ENCODE results near the gene PCSK5.

Gene PCSK5

GRCh38 chr9:76013809-76014208 is 123.3 kb downstream of the PCSK5 start:
- POLR2A ChIA-PET (ENCODE audit: low non-redundant PET), result no interaction called here
- no peak overlapping the region for H3K27ac ChIP-seq
- CTCF ChIA-PET, result interaction anchor here (0.6 to 0.7 kb wide), 2 partner anchors 9 to 519 kb away, joined by 3 read pairs; no protein-coding TSS in a partner anchor
- no peak for DNase-seq (ENCODE audit: low spot score)
- TF ChIP-seq CTCF (conservative IDR thresholded peaks at IDR 0.05; ENCODE audit: low read depth), result no peak

DNA sequence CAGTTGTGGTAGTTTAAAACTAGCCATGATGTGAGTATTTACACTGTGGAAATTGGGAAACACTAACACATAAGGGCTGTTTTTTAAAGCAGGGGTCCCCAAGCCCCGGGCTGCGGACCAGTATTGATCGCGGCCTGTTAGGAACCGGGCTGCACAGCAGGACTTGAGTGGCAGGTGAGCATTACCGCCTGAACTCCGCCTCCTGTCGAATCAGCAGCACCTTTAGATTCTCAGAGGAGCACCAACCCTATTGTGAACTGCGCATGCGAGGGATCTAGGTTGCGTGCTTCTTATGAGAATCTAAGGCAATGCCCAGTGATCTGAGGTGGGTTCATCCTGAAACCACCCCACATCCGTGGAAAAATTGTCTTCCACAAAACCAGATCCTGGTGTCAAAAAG is 127.8 kb downstream of the PCSK5 start:
- ChIA-PET CTCF (no interaction called here), POLR2A (ENCODE audit: low non-redundant PET) (no interaction called here)
- H3K27ac ChIP-seq, result no peak overlapping the region
- DNase-seq (ENCODE audit: low spot score), result no peak
- TF ChIP-seq CTCF (conservative IDR thresholded peaks at IDR 0.05; ENCODE audit: low read depth), result no peak

DNA sequence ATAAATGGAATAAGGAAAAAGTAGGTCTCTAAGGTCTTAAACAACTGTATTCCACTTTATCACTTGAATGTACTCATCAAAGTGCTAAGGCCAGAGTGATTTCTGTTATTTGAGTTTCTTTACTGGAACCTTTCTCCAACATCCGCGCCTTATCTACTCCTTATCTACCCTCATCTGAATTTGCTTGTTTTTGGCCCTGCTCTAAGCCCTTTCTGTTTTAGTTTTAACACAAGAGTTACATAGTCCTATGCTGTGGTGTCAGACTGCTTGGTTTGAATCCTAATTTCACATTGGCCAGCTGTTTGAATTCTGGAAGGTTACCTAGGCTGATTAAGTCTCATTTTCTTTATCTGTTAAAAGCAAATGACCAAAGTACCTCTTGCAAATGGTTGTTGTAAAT is 128.3 kb downstream of the PCSK5 start:
- H3K27ac ChIP-seq, result no peak overlapping the region
- DNase-seq (ENCODE audit: low spot score), result no peak
- CTCF ChIA-PET, result no interaction called here
- no peak for TF ChIP-seq CTCF (conservative IDR thresholded peaks at IDR 0.05; ENCODE audit: low read depth)
- POLR2A ChIA-PET (ENCODE audit: low non-redundant PET), result no interaction called here

GRCh38 chr9:76020652-76021051 is 130.2 kb downstream of the PCSK5 start:
- CTCF ChIA-PET, result no interaction called here
- POLR2A ChIA-PET (ENCODE audit: low non-redundant PET), result no interaction called here
- DNase-seq (ENCODE audit: low spot score), result no peak
- TF ChIP-seq CTCF (conservative IDR thresholded peaks at IDR 0.05; ENCODE audit: low read depth), result no peak
- H3K27ac ChIP-seq, result no peak overlapping the region

DNA sequence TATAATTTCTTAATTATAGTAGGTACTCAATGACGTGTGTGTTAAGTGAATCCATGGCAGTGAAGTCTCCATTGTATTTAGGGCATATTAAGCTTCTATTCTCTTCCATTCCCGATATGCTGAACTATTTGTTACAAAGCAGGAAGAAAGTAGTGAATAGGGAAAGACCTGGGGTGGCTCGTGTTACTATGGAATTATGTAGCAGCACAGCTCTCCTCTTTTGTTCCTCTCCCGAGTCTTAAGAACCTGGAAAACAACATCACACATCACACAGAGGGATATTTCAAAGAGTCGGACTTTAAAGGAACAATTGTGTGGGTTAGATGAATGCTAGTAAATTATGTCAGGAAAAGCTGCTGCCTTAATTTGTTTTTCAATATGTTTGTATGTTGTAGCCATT is 131.8 kb downstream of the PCSK5 start:
- no peak overlapping the region for H3K27ac ChIP-seq
- TF ChIP-seq CTCF (conservative IDR thresholded peaks at IDR 0.05; ENCODE audit: low read depth), result no peak
- DNase-seq (ENCODE audit: low spot score), result no peak
- POLR2A ChIA-PET (ENCODE audit: low non-redundant PET), result no interaction called here
- CTCF ChIA-PET, result interaction anchor here (0.6 kb wide), 1 partner anchor 39 kb away, joined by 3 read pairs; no protein-coding TSS in a partner anchor

DNA sequence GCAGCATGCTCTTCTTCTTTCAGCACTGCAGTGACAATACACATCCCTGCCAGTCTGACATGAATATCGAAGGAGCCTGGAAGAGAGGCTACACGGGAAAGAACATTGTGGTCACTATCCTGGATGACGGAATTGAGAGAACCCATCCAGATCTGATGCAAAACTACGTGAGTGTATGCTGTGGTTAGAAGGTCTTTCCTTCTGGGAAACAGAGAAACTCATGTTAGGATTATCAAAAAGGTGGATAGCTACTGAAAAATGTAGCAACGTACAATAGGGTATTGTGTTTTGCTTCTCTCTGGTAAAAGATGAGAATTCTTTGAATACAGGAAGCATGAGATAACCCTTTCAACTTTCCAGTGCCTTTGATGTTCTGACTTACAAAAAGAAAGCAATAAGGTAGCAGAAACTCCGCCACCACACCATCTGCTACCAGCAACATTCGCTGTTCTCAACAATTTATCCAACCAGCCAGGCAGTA is 133.3 kb downstream of the PCSK5 start:
- no peak overlapping the region for H3K27ac ChIP-seq
- CTCF ChIA-PET, result no interaction called here
- POLR2A ChIA-PET (ENCODE audit: low non-redundant PET), result no interaction called here
- no peak for TF ChIP-seq CTCF (conservative IDR thresholded peaks at IDR 0.05; ENCODE audit: low read depth)
- no peak for DNase-seq (ENCODE audit: low spot score)

- CTCF ChIA-PET, result no interaction called here
- no peak overlapping the region for H3K27ac ChIP-seq
- no peak for DNase-seq (ENCODE audit: low spot score)
- POLR2A ChIA-PET (ENCODE audit: low non-redundant PET), result no interaction called here
- TF ChIP-seq CTCF (conservative IDR thresholded peaks at IDR 0.05; ENCODE audit: low read depth), result no peak
These were observed 134.8 kb downstream of the PCSK5 start for GRCh38 chr9:76025286-76025685.
